MCF 10A (cell line): ENCODE results near the gene ST6GALNAC2. TPM values are rescaled to one million over a fixed set of nuclear protein-coding genes. Genes with fewer than 3 reads are reported as not detected.
A peak's percentile ranks its signal among the peaks of the same experiment; 100 is the strongest.

Experiments
- BruUV-seq: library from RNA; stranded (reverse); fragments of 400-500 nt; replicated peaks from 2 replicates; lab custom pipeline; 2021; lab: Mats Ljungman, UMichigan
- CTCF ChIA-PET: fragments of 300-600 bp; sonication (Branson Sonifier 250); formaldehyde crosslinking; extraction: SDS; loops from one replicate; lab custom pipeline; 2021; ENCODE audit warnings: antibody characterized with exemption, inconsistent platforms; lab: Yijun Ruan, JAX
- POLR2A ChIA-PET: fragments of 300-600, 350-650 bp; sonication (Branson Sonifier 250); formaldehyde crosslinking; extraction: SDS; loops from one replicate; lab custom pipeline; 2020; ENCODE audit warnings: antibody characterized with exemption, inconsistent platforms; lab: Yijun Ruan, JAX
- DNase-seq: peaks from one replicate; pipeline ENCODE4 v3.0.0-alpha.2; 2018; ENCODE audit not compliant: unreplicated experiment
- H3K27ac Mint-ChIP-seq: one replicate; pipeline ENCODE4 v1.8.0; 2022; ENCODE audit warnings: mild to moderate bottlenecking, low read depth, mixed read lengths; ENCODE audit not compliant: unreplicated experiment
- H3K27me3 Mint-ChIP-seq: one replicate; pipeline ENCODE4 v1.8.0; 2022; ENCODE audit warnings: mixed read lengths; ENCODE audit not compliant: insufficient read depth, unreplicated experiment
- H3K36me3 Mint-ChIP-seq: one replicate; pipeline ENCODE4 v1.8.0; 2022; ENCODE audit warnings: mild to moderate bottlenecking, moderate library complexity, mixed read lengths; ENCODE audit not compliant: insufficient read depth, unreplicated experiment
- H3K4me1 Mint-ChIP-seq: one replicate; pipeline ENCODE4 v1.8.0; 2022; ENCODE audit warnings: mixed read lengths; ENCODE audit not compliant: insufficient read depth, unreplicated experiment
- H3K4me3 Mint-ChIP-seq: one replicate; pipeline ENCODE4 v1.8.0; 2022; ENCODE audit warnings: mild to moderate bottlenecking, moderate library complexity, mixed read lengths; ENCODE audit not compliant: unreplicated experiment
- H3K9me3 Mint-ChIP-seq: one replicate; pipeline ENCODE4 v1.8.0; 2022; ENCODE audit warnings: mixed read lengths; ENCODE audit not compliant: unreplicated experiment
- intact Hi-C: fragments of 100-400 bp; cut with micrococcal nuclease; formaldehyde crosslinking; loops from 2 replicates; pipeline ENCODE4 v1.14.1; 2022
- total RNA-seq: library from RNA; stranded (reverse); gene quantifications from 2 replicates; pipeline ENCODE4 v1.2.3, GENCODE V29; 2022
- TF ChIP-seq, protein P1 (sequence below): fragments of 200-600 bp; IDR thresholded peaks from one replicate; pipeline ENCODE4 v1.8.0; 2022; ENCODE audit warnings: antibody characterized with exemption, mild to moderate bottlenecking; ENCODE audit not compliant: unreplicated experiment

The ST6GALNAC2 gene
- total RNA-seq, 1 experiment from 2014 or later = 7.7 TPM

DNA sequence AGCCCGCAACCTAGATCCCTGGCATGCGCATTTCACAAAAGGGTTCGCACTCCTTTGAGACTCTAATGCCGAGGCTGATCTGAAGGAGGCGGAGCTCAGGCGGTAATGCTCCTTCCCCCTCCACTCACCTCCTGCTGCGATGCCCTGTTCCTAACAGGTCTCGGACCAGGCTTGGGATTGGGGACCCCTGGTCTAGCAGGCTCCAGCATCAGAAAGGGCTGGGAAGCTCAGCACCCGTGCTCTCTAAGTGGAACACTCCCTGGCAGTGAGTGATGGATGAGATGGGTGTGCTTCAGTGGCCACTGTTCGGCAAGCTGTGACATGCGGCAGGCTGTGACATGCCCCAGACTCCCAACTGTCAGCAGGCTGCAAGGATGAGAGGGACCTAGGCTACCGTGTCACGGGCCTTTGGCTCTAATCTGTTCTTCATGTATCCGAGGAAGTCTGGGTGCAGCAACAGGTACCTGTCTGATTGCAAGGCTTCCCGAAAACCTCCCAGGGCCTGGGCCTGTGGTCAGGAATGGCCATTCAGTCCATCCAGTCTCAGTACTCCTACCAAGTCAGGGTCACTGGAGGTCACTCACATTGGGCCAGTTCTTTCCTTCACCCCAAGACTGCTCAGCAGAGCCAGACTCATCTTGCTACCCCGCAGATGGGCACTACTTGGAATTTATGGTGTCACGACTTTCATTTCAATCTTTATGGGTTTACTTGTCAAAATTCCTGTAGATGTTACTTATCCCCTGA lies 1.3 kb upstream of the ST6GALNAC2 start:
- Mint-ChIP-seq H3K9me3 (no peaks in the 10 kb centered on the region), H3K4me1 (peaks cover 11% of the 10 kb centered on the region), H3K36me3 (peaks cover 5% of the 10 kb centered on the region), H3K27ac (no peak overlapping the region), H3K27me3 (no peaks in the 10 kb centered on the region), H3K4me3 (peak overlapping the region; percentile 55)
- ChIA-PET POLR2A (interaction anchor here (1.4 to 8.0 kb wide), 5 partner anchors 10 to 85 kb away, joined by 6 to 171 read pairs (median 8); no protein-coding TSS in a partner anchor), CTCF (interaction anchor here (0.6 to 2.5 kb wide), 12 partner anchors 9 to 94 kb away, joined by 3 to 14 read pairs (median 4); no protein-coding TSS in a partner anchor)
- no TSS peak for BruUV-seq
- TF ChIP-seq, protein P1, sequence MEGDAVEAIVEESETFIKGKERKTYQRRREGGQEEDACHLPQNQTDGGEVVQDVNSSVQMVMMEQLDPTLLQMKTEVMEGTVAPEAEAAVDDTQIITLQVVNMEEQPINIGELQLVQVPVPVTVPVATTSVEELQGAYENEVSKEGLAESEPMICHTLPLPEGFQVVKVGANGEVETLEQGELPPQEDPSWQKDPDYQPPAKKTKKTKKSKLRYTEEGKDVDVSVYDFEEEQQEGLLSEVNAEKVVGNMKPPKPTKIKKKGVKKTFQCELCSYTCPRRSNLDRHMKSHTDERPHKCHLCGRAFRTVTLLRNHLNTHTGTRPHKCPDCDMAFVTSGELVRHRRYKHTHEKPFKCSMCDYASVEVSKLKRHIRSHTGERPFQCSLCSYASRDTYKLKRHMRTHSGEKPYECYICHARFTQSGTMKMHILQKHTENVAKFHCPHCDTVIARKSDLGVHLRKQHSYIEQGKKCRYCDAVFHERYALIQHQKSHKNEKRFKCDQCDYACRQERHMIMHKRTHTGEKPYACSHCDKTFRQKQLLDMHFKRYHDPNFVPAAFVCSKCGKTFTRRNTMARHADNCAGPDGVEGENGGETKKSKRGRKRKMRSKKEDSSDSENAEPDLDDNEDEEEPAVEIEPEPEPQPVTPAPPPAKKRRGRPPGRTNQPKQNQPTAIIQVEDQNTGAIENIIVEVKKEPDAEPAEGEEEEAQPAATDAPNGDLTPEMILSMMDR = no peak
- intact Hi-C loops = loop anchor here (1.0 kb wide), 1 partner anchor 64 kb away; no protein-coding TSS in a partner anchor
- no peak for DNase-seq

DNA sequence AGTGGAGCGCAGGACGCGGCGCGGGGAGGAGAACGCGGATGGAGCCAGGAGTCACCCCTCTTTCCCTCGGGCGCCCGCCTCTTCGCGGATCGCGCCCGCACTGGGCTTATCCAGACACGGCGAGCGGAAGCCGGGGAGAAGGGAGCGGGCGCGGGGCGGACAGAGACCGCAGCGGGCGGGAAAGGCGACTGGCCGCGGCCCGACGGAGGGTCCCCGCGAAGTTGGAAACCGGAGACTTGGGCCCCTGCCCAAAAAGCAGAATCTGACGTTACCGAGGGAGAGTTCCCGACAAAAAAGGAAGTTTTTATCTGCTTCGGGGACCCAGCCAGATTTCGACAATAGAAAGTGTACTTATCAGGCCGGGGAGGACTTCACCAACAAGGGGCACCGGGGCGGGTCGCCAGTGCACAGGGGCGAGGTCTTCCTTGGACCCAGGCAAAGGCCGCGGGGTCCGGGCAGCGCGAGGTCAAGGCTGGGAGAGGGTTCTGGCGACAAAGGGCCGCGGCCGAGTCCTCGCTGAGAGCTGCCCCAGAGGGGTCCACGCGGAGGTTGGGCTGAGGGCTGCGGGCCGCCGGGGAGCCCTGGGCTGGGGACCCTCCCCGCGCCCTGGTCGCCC lies 519 bp downstream of the ST6GALNAC2 start:
- H3K9me3 Mint-ChIP-seq = no peaks in the 10 kb centered on the region
- H3K36me3 Mint-ChIP-seq = peaks cover 5% of the 10 kb centered on the region
- H3K4me3 Mint-ChIP-seq = peak overlapping the region; percentile 74
- no peaks in the 10 kb centered on the region for H3K27me3 Mint-ChIP-seq
- H3K4me1 Mint-ChIP-seq = peaks cover 11% of the 10 kb centered on the region
- intact Hi-C loops = no loop called here
- TSS peak; percentile 30 for BruUV-seq
- DNase-seq = peak; percentile 45
- ChIA-PET CTCF (interaction anchor here (0.6 to 2.5 kb wide), 14 partner anchors 10 to 637 kb away, joined by 3 to 14 read pairs (median 4); no protein-coding TSS in a partner anchor), POLR2A (interaction anchor here (0.6 to 8.0 kb wide), 20 partner anchors 9 to 232 kb away, joined by 3 to 171 read pairs (median 5); partner anchors contain the start of genes PRPSAP1 and UBE2O)
- no peak overlapping the region for H3K27ac Mint-ChIP-seq
- TF ChIP-seq, protein P1 = no peak

- Mint-ChIP-seq H3K4me1 (peaks cover 11% of the 10 kb centered on the region), H3K9me3 (no peaks in the 10 kb centered on the region), H3K4me3 (peak overlapping the region; percentile 74), H3K27me3 (no peaks in the 10 kb centered on the region), H3K36me3 (peaks cover 5% of the 10 kb centered on the region), H3K27ac (no peak overlapping the region)
- intact Hi-C loops = no loop called here
- DNase-seq = peak; percentile 36
- TF ChIP-seq, protein P1 = no peak
- no TSS peak for BruUV-seq
- POLR2A ChIA-PET = interaction anchor here (0.7 to 8.0 kb wide), 14 partner anchors 9 to 155 kb away, joined by 3 to 171 read pairs (median 5); partner anchors contain the start of gene UBE2O
- CTCF ChIA-PET = interaction anchor here (0.6 to 2.5 kb wide), 9 partner anchors 9 to 638 kb away, joined by 3 to 14 read pairs (median 4); no protein-coding TSS in a partner anchor
These were observed 1.1 kb downstream of the ST6GALNAC2 start for GRCh38 chr17:76584427-76585032.
